Endothelial cell of umbilical vein (primary cell): Measurements from ENCODE around the gene CTSW.

ENCODE experiments used
- CTCF ChIP-seq, 2 donors: IDR thresholded peaks; 1 replicate in 1 of 2; 2 replicates in 1 of 2; pipeline ENCODE4 v1.5.1; 2011; ENCODE audit warnings: low read length in 2 of 2, mild to moderate bottlenecking in 2 of 2, moderate library complexity in 2 of 2, control low read depth in 1 of 2, inconsistent platforms in 1 of 2, low read depth in 1 of 2; ENCODE audit not compliant: insufficient read depth in 1 of 2; ENCODE audit errors: extremely low read depth in 1 of 2
- EZH2 ChIP-seq: IDR thresholded peaks from 2 replicates; pipeline ENCODE4 v1.6.1; 2012; ENCODE audit warnings: borderline replicate concordance, low read depth, mild to moderate bottlenecking, moderate library complexity, low read length, inconsistent platforms; ENCODE audit not compliant: severe bottlenecking
- FOS ChIP-seq: IDR thresholded peaks from 2 replicates; pipeline ENCODE4 v1.6.1; 2011; ENCODE audit warnings: mild to moderate bottlenecking, low read length, moderate library complexity, borderline replicate concordance; ENCODE audit not compliant: insufficient read depth
- POLR2A ChIP-seq: IDR thresholded peaks from 2 replicates; pipeline ENCODE4 v1.6.1; 2012; ENCODE audit warnings: low read depth, mild to moderate bottlenecking, control low read depth, low read length
- POLR2AphosphoS5 ChIP-seq: IDR thresholded peaks from 2 replicates; pipeline ENCODE4 v1.6.1; 2012; ENCODE audit warnings: low read depth, mild to moderate bottlenecking, control low read depth, low read length, moderate library complexity; ENCODE audit not compliant: insufficient read depth

GRCh38 chr11:65851083-65851579 is 28.5 kb upstream of the CTSW start:
- peak; percentile 48 to 50 for TF ChIP-seq CTCF (IDR thresholded peaks at IDR 0.05; ENCODE audit: extremely low read depth in 1 of 2, insufficient read depth in 1 of 2, low read depth in 1 of 2, low read length in 2 of 2)
- peak; percentile 58 for TF ChIP-seq POLR2A
- TF ChIP-seq POLR2AphosphoS5, result peak; percentile 42
- TF ChIP-seq EZH2, result no peak
- TF ChIP-seq FOS, result no peak
